CD4-positive, alpha-beta T cell treated with Interleukin-6 at 100 ng/mL for 8 hours (primary cell): Measurements from ENCODE around the gene TMEM81.

Experiments used
- DNase-seq: peaks from one replicate; pipeline ENCODE4 v3.0.0-alpha.2; 2020; ENCODE audit warnings: mixed read lengths, low spot score

Gene TMEM81

DNA sequence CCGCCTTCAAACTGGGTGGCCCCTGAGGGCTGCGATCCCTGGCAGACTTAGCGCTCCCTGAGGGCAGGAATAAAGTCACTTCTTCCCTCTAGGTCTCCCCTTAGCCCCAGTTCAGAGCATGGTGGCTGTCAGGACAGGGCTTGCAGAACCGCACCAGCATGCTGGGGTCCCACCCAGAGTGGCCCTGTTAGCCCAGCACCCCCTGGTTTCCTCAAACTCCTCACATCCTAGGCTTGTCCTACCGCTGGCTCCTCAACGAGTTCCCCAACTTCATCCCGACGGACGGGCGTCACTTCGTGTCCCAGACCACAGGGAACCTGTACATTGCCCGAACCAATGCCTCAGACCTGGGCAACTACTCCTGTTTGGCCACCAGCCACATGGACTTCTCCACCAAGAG is 25.4 kb downstream of the TMEM81 start:
- DNase-seq, result no peak

DNA sequence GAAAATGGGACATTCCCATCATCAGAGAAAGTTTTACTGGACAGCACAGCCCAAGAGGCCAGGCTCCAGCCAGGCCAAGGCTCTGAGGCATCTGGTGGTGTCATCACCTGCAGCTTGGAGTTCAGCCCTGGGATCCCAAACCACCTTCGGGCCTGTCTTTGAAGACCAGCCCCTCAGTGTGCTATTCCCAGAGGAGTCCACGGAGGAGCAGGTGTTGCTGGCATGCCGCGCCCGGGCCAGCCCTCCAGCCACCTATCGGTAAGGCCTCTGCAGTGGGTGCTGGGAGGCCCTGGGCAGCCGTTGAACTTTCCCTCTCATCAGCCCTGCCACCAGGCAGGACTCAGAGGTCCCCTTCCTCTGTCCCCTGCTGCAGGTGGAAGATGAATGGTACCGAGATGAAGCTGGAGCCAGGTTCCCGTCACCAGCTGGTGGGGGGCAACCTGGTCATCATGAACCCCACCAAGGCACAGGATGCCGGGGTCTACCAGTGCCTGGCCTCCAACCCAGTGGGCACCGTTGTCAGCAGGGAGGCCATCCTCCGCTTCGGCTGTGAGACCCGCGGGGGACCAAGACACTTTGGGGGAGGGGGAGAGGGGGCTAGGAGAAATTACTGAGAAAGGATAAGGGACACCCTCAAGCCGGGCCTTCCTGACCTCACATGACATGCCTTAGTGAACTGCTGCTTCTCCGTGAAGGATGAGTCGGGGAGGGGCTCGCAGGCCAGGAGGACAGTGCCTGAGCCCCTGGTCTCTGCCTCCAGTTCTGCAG is 26.3 kb downstream of the TMEM81 start:
- DNase-seq, result no peak

GRCh38 chr1:205056956-205057568 is 27.2 kb downstream of the TMEM81 start:
- DNase-seq, result no peak

DNA sequence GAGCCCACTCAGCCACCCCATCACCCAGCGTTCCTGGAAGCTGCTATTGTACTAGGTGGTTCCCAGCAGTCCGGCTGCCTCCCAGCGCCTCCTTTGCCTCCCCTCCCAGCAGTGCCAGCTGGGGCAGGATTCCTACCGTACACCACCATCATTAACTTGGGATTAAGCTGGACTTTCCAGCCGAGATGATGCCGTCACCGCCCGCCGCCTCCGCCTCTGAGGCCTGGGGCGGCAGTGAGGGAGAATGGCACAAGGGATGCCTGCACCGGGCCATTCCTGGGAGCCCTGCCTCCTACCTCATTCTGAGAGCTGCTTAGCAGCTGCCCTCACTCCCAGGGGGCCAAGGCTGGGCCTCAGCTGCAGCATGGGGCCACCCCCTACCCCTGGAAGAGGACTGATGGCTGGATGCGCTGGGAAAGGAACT is 28.1 kb downstream of the TMEM81 start:
- DNase-seq, result no peak

DNA sequence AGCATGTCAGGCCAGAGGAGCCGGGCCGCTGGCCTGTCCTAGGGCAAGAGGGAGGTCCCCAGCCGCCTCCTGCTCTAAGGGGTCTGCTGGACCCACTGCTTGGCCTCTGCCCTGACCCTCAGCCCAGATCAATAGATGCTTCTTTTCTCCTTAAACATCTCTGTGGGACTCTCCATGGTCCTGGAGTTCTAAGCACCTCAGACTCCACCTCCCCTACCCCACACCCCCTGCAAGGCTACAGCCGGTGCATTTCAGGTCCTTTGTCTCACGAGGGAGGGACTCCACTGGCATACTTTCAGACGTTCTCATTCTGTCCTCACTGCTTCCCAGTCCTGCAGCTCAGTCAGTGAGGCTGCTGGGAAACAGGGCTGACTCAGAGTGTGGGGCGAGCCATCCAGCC is 30.2 kb downstream of the TMEM81 start:
- DNase-seq, result no peak

- DNase-seq, result no peak
Observed at GRCh38 chr1:205053296-205053695, 31.0 kb downstream of the TMEM81 start.

GRCh38 chr1:205052690-205053089 is 31.6 kb downstream of the TMEM81 start:
- DNase-seq, result no peak

GRCh38 chr1:205049479-205049878 is 34.8 kb downstream of the TMEM81 start:
- no peak for DNase-seq

- DNase-seq, result no peak
Observed at GRCh38 chr1:205048382-205048781, 35.9 kb downstream of the TMEM81 start.

DNA sequence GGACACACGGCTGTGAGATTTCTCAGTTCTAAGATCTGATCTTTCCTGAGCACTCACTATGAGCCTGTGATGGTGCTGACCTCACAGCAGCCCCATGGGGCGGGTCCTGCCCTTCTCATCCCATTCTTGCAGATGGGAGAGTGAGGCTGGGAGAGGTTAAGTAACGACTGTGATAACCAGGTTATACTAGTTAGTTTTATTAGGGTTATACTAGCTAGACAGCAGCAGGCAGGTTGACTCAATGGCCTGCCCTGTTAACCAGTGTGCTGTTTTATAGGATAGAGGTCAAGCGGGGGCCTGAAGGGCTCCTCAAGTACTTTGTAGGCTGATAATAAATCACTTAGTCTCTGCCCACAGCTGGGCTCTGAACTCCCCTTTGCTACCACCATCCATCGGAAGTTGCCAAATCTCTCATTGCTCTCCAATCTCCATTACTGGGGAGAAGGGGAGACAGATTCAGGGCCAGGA is 36.5 kb downstream of the TMEM81 start:
- no peak for DNase-seq

GRCh38 chr1:205046870-205047269 is 37.4 kb downstream of the TMEM81 start:
- DNase-seq, result no peak

- DNase-seq, result no peak
Observed at GRCh38 chr1:205045146-205045545, 39.1 kb downstream of the TMEM81 start.

- DNase-seq, result no peak
Observed at GRCh38 chr1:205044741-205045140, 39.5 kb downstream of the TMEM81 start.

- no peak for DNase-seq
Observed at GRCh38 chr1:205043866-205044265, 40.4 kb downstream of the TMEM81 start.

- no peak for DNase-seq
Observed at GRCh38 chr1:205042911-205043806, 41.1 kb downstream of the TMEM81 start, which contains the start of gene CNTN2. Gene CNTN2, plus strand, starts transcription at chr1:205043212. Its CDS starts 9,974 bp downstream, at chr1:205053186.

- DNase-seq, result no peak
Observed at GRCh38 chr1:205041998-205042910, 42.0 kb downstream of the TMEM81 start.

GRCh38 chr1:205041001-205041715 is 43.1 kb downstream of the TMEM81 start:
- no peak for DNase-seq

DNA sequence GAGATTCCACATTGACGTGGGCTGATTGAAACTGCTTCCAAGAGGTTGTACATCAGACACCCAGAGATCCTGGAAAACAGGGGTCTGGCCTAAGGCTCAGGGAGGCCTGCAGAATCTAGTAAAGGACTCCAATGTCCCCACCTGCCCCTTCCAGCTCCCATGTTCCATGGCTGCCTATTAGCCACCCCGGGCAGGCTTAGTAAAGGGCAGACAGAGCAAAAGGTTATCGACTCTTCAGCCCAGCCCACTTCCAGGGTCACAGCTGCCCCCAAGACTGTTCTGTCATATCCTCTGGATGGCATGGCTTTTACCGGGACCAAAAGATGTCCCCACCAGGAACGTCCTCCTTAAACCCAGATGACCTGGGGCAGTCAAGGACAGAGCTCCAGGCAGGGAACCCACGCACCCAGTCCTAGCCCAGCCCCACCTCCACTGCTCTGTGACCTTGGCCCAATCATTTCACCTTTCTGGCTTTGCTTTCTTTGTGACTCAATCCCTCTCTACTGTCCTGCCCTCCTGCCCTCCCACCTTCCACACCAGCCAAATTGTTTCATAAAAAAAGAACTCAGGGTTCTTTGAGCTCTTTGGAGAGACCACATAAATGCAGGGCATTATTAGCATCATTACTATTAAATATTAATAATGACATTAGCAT is 46.0 kb downstream of the TMEM81 start:
- DNase-seq, result no peak

GRCh38 chr1:205037539-205037938 is 46.7 kb downstream of the TMEM81 start:
- DNase-seq, result no peak
